Daoy (cell line): ENCODE measurements around the gene WDR75. TPM values are rescaled to one million over a fixed set of nuclear protein-coding genes. Genes with fewer than 3 reads are reported as not detected.
"Not testable (repeated sequence)": the region's sequence is repeated elsewhere in the genome, so short reads cannot be mapped to it uniquely, and the experiment has no call there.

Source experiments
- DNase-seq: peaks from one replicate; pipeline ENCODE4 v3.0.0-alpha.2; 2015; ENCODE audit warnings: low read depth
- total RNA-seq: library from RNA; depleted of rRNA; stranded (reverse); fragments of >200 nt; shearing (Covaris generic); gene quantifications from 2 replicates; pipeline ENCODE4 v1.2.3, GENCODE V29; 2014; rRNA removed

Gene WDR75
- total RNA-seq, result 72.5 and 92.4 TPM in 2 replicates

DNA sequence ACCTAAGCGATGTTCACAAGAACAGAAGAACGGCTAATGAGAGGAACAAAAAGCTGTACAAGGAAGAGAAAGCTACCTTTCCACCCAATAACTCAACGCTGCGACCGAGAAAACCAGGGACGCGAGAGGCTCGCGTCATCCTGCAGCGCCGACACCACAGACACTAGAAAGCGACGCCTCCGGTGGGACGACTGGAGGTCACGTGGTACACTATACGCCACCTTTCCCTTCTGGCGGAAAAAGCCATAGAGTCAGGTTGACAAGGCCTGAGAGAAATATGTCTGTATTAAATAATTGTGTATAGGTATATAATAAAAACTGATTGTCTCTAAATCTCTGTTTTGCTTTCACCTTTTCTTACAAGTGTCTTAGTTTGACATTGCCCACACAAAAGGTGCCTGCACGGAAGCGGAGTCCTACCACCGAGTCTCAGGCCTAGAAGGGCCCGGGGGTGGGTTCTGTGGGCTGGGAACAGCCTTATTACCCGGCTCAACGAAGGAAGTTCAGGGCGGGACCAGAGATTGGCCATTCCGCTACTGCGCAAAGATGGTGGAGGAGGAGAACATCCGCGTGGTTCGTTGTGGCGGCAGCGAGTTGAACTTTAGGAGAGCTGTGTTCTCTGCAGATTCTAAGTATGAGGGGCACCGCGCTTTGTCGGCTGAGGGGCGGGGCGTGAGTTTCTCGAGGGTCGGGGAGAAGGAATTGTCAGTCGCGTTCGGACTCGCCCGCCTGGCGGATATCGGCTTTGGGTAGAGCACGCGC is at the start of gene WDR75:
TSS of gene WDR75 (plus strand) at position 528 of the 762 bp plus-strand sequence. CDS start at position 547, 19 bp downstream.
- peak; percentile 94 for DNase-seq

DNA sequence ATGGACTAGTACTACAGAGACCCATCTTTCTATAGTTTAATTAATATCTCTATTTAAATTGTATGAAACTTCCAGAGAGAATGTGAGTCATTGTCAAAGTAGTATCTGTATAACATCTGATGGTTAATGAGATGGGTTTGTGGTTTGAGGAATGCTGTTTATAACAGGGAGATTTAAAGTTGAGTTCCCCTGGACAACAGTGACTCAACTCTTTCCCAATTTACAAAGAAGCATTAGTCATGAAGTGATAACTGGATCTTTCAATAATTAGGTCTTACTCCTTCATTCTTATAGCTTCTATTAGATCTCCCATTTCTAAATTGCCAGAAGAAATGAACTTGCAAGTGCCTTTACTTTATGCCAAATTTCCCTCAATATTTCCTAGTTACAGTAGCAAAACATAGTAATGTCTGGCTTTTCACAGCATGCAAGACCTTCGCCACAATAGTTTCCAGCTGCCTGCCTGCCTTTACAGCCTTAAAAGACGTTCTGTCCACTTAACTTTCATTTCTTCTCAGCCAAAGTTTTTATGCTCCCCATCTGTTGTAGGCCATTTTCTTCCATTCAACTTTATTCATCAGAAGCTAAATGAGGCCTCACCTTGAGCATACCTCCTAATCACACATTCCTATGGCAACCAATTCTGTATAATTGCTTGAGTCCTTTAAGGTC is 47.7 kb upstream of the WDR75 start:
- peak; percentile 83 for DNase-seq

DNA sequence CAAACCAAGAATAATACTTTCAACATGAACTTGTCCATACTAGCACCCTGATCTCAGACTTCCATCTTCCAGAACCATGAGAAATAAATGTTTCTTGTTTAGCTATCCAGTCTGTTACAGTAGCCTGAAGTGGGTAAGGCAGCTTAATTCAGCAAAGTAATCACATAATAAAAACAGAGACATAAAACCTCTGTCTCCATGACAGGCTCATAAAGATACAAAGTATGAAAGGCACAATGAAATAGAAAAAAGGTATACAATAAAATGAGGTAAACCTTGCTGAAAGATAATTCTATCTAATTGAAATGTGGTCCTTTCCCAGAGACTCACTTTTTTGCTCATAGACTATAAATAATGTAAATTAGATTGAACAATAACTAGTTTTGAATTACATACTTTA is 46.7 kb upstream of the WDR75 start:
- no peak for DNase-seq

DNA sequence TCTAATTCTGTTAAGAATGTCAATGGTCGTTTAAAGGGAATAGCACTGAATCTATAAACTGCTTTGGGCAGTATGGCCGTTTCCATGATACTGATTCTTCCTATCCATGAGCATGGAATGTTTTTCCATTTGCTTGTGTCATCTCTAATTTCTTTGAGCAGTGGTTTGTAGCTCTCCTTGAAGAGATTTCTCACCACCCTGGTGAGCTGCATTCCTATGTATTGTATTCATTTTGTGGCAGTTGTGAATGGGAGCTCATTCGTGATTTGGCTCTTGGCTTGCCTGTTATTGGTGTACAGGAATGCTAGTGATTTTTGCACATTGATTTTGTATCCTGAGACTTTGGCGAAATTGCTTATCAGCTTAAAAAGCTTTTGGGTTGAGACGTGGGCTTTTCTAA is 38.3 kb upstream of the WDR75 start:
- peak; percentile 65 for DNase-seq

DNA sequence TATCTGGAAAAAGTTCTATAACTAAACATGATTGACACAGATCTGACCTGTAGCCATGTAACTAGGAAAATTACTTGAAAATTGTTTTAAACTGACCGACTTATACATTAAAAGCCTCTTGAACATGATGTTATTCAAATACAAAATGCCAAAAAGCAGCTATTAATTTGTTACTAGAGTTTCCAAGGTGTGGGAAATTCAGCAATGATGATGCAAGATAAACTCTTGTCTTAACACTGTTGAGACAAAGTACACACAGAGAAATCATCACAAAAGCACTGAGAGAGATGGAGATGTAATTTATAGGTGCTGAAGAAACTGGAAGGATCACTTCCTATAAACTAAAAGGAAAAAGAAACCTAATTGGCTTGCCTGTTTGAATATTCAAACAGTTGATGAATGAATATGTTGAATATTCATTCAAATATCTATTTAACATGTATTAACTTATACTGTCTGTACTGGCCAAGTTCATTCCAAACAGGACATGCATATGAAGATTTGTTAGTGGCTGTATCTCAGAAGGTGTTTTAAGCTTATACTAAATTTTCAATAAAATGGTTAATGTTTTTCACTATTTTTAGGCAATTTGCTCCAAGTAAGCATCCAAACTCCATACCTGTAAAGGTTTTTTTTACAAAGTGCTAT is 34.6 kb upstream of the WDR75 start:
- no peak for DNase-seq

DNA sequence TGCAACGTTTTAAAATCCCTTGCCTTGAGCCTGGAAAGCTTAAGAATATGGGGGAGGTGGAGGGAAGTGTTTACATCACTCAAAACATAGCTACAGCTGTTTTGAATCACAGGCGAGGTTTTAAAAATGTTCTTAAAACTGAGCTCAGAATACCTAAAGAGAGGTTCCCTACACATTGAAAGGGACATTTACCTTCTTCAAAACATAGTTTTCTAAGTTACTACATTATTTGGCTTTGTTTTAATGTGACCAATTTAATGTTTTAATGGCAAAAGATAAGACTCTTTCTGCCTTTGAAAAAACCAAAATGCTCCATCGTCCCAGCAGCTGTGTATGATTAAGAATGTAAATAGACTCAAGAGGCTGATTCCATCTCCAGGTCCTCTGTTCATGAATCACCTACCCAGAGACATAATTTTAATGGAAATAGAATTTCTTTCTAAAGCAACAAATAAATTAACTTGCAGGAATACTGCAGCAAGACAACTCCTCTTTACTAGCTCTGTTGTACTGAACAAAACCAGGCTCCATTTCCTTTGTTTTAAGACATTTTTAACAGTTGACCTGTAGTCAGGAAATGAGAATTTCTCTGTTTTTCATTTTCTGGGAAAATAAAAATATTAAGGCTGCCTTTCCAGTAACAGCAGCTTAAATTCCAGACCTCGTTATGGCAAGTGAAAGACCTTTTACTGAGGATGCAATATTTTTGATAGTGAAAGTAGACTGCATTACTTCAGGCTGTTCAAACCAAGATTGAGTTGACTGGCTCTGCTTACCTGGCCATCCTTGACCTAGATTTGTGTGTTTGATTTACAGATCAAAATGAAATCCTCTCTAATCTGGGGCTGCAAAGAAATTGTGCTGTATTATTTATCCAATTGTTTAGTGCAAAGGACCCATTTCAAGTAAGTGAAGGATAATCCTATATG is 33.7 kb upstream of the WDR75 start:
- peak; percentile 42 for DNase-seq

DNA sequence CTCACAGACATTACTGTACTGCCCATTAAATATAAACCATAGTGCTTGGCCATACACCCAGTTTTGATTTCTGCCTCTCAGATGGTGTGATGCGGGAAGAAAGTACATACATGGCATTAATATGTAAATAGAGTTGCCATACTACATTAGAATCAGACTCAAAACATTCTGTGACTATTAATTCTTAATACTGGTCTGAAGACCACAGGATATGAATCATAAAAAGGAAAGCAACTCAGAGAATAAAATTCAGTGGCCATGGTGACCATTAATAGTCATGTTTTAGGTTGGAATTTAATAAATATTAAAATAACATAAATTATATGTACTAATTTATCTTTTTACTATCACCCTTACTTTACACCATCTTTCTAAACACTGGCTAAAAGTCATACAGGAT is 33.0 kb upstream of the WDR75 start:
- no peak for DNase-seq

DNA sequence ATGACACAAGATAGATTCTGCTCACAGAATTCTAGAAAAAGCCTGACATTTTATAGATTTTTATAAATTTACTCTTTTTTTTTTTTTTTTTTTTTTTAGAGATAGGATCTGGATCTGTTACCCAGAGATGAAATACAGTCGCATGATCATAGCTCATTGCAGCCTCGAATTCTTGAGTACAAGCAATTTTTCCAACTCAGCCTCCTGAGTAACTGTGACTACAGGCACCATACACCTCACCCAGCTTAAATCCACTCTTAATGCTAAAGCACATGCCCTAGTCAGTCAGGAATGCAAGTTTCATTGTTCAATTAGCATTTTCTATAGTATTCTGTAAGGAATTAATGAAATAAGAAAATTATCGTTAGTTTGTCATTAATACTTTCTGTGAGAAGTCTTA is 32.1 kb upstream of the WDR75 start:
- DNase-seq, result peak; percentile 14

DNA sequence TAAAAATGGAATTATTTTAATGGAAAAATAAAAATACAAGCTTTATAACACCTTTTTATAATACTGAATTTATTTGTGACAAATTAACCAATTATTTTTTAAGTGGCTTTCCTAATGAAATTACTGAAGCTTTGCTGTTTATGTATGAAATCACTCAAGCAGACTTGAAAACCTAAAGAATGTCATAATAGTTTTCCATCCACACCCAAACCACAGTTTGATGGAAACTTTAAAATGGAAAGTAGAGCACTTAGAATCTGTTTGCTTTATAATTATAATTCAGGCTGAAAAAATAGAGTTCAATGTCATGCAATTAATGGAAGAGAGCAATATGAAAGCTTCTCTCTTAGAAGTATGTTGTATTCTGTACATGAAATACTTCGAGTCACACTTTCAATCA is 31.6 kb upstream of the WDR75 start:
- no peak for DNase-seq

DNA sequence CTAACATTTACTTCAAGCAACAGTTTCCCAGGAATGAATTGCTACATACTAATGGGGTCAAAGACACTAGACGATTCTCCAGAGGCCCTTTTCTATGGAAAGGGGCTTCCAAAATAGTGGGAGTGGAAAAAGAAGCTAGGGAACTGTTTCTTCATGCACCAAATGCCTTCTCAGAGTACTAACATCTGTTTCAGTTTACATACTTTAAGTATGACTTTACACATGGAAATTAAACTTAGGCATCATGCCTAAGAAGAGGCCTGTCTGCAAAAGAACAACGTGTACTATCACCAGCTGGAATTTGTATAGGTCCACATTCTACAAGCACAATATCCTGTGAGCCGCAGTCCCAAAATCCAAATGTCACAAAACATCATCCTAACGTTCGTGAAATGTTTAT is 29.4 kb upstream of the WDR75 start:
- DNase-seq, result peak; percentile 20

DNA sequence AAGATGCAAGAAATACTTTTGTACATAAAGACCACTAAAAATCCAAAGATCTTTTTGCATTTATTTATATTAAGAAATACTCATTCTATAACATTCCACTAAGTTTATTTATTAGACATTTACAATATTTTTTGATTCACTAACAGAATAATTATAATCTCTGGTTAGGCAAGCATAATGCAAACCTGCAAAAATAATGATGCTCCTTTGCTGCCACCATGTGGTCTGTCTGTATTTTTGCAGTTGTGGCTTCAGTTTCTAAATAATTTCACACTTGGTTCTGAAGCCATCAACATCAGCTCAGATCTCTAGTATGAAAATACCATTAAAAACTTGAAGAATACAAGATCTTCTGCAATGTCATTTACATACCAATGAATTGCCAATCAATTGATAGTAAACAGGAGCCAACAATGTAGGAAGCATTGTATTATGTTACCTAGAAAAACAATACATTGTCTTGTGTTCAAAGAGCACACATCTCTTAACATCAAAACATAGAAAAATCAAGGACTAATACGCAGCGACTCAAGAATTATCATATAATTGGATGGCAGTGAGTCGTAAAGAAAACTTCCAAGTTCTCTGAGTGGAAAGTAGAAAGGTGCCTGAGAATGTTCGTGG is 28.8 kb upstream of the WDR75 start:
- DNase-seq, result peak; percentile 50

DNA sequence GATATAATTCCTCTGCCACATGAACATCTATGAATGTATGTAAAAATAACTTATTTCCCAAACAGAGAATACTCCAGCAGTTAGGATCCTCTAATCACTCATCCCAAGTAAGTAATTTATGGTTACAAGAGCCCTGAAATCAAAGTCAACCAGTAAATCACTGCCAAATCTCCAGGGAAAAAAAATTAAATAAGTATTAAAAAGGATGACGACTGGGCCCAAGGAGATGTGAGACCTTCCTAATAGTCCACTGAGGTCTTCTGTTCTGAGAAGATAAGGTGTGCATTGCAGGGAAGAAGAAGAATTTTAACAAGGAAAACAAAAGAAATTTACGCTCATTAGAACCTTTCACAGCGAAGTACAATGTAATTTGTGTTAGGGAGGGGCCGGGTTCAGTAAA is 28.0 kb upstream of the WDR75 start:
- no peak for DNase-seq

DNA sequence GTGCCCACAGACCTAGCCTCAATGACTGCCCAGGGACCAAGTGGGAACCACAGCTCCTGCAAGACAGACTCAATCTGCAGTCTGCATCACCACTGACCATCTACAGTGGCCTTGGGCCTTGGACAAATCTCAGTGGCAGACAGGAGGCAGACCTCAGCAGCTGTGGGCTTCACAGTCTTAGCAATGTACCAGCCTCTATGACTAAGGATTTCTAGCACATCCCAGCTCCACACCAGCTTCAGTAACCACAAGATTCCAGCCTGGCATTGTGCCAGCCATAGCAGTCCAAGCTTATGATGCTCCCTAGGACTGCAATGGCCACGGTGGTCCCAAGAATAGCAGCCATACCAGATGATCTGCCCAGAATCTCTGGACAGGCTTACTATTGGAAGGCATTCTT is 19.6 kb upstream of the WDR75 start:
- DNase-seq, result peak; percentile 71

DNA sequence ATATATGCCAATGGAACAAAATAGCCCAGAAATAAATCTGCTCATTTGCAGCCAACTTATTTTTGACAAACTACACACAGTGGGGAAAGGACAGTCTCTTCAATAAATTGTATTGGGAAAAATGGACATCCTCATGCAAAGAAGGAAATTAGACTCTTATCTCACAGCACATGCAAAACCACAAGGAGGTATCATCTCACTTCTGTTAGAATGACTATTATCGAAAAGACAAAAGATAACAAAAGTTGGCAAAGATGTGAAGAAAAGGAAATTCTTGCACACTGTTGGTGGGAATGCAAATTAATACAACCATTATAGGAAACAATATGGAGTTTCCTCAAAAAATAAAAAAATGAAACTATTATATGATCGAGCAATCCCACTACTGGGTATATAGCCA is 16.3 kb upstream of the WDR75 start:
- no peak for DNase-seq

DNA sequence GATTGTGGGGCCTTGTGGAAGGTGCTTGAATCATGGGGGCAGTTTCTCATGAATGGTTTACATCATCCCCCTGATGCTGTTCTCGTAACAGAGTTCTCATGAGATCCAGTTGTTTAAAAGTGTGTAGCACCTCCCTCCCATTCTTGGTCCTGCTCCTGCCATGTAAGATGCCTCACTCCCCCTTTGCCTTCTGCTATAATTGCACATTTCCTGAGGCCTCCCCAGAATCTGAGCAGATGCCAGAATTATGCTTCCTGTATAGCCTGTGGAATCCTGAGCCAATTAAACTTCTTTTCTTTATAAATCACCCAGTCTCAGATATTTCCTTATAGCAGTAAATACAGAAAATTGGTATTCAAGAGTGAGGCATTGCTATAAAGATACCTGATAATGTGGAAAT is 15.6 kb upstream of the WDR75 start:
- DNase-seq, result no peak

DNA sequence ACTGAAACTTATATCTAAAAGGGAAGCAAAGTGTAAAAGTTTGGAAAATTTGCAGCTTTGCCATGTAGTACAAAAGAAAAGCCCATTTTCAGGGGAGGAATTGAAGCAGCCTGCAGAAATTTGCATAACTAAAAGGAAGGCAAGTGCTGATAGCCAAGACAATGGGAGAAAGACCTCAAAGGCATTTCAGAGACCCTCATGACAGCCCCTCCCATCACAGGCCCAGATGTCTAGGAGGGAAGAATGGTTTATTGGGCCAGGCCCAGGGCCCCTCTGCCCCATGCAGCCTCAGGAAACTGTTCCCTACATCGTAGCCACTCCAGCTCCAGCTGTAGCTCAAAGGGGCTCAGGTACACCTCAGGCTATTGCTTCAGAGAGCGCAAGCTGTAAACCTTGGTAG is 14.4 kb upstream of the WDR75 start:
- DNase-seq, result no peak

DNA sequence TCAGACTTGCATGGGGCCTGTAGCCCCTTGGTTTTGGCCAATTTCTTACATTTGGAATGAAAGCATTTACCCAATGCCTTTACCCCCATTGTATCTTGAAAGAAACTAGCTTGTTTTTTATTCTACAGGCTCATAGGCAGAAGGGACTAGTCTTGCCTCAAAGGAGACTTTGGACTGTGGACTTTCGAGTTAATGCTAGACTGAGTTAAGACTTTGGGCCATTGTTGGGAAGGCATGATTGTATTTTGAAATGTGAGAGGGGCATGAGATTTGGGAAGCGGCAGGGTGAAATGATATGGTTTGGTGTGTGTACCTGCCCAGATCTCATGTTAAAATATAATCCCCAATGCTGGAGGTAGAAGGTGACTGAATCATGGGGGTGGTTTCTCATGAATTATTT is 13.4 kb upstream of the WDR75 start:
- DNase-seq, result no peak

DNA sequence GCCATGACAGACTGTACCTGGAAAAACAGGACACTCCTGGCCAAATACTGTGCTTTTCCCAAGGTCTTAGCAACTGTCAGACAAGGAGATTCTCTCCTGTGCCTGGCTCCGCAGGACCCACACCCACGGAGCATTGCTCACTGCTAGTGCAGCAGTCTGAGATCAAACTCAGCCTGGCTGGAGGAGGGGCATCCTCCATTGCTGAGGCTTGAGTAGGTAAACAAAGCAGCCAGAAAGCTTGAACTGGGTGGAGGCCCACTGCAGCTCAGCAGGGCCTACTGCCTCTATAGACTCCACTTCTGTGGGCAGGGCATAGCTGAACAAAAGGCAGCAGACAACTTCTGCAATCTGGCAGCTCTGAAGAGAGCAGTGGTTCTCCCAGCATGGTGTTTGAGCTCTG is 10.8 kb upstream of the WDR75 start:
- not testable (repeated sequence) for DNase-seq

DNA sequence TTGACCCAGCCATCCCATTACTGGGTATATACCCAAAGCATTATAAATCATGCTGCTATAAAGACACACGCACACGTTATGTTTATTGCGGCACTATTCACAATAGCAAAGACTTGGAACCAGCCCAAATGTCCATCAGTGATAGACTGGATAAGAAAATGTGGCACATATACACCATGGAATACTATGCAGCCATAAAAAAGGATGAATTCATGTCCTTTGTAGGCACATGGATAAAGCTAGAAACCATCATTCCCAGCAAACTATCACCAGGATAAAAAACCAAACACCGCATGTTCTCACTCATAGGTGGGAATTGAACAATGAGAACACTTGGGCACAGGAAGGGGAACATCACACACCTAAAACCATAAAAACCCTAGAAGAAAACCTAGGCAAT is 5.5 kb upstream of the WDR75 start:
- not testable (repeated sequence) for DNase-seq

DNA sequence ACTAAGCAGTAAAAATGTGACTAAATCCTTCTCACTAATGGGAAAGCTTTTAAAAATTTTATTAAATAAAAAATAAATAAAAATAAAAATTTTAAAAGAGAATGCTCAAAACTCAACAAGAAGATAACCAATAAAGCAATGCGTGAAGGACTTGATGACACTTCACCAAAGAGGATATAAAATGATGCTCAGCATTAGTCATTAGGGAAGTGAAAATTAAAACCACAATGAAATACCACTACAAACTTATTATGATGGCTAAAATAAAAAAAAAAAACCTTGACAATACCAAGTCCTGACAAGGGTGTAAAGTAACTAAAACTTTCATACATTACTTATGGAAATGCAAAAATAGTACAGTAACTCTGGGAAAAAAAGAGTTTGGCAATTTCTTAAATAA is 3.3 kb upstream of the WDR75 start:
- DNase-seq, result no peak

DNA sequence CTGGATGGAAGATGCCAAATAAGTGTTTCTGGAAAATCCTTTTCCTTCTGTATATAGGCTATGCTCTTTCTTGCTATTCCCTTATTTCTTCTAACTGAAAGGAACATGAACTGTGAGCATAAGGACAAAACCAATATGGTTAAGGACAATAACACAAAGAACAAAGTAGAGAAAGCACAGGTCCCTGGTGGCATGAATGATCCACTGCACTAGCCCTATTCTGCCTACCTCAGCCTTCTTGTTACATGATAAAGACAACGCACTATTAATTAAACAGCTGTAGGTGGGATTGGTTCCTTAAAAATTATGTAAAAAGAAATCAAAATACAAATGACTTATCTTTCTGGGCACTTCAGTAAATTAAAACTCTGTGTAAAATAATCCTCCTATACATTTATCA is 1.9 kb upstream of the WDR75 start:
- DNase-seq, result no peak

DNA sequence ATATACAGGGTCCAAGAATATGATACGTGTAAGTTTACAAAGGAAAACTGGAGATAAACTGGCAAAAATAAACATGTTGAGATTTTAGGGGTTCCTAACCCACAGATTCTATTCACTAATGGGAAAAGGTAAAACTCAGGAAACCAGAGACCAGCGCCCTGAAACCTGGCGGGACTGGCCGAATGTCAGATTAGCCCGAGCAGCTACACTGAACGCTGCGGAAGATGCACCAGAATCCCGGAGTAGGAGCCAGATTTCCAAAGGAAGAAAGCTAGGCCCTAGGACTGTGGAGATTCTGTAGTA is 679 bp upstream of the WDR75 start:
- no peak for DNase-seq
